OCI-LY3 (cell line): ENCODE measurements around the gene GCSH.

Experiments used
- CTCF ChIP-seq: fragments of 200-600, 300-600 bp; sonication (generic); IDR thresholded peaks from 2 replicates; pipeline ENCODE4 v1.5.1; 2014; ENCODE audit warnings: antibody characterized with exemption, low read length, low read depth
- EZH2phosphoT487 ChIP-seq: fragments of 200-600 bp; shearing (Covaris generic); IDR thresholded peaks from 2 replicates; pipeline ENCODE4 v1.6.1; 2018; ENCODE audit warnings: antibody characterized with exemption, mixed run types, low read depth

- TF ChIP-seq CTCF (no peak), EZH2phosphoT487 (no peak)
These were observed 592 bp downstream of the GCSH start for GRCh38 chr16:81095653-81095952.
